ENCODE measurements around the gene ERI3.

DNA sequence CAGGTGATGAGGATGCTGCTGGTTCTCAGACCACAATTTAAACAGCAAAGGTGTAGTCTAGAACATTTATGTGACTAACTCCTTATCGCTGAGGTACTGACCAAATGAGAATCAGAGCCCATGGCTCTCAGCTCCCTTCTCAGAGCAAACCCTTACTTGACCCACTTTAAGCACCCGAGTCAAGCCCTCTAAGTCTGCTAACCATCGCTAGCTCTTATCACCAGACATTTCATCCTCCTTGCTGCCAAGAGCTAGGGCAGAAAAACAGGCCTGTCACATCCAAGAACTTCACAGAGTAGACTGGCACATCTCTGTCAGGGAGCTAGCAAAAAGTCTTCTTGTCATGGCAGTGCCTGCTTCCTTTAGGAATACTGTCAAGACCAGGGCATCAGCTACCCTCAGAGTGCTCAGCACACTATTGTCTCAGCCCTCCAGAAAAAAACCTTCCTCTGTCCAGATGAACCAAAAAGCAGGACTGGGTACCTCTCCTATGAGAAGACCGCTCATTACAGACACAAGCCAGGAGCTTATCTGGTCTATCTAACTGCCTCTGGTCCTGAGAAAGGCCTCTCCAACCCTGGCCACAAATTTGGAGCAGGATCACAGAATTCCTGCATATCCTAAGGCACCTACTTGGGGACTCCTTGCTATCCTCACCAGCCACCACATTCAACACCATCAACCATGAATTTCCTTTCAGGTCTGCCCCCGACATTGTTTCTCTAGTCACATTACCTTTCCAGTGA, 26.2 kb downstream of the ERI3 start:
- no peak for TF ChIP-seq POLR2A (IDR thresholded peaks at IDR 0.05)
- TF ChIP-seq, protein P1, sequence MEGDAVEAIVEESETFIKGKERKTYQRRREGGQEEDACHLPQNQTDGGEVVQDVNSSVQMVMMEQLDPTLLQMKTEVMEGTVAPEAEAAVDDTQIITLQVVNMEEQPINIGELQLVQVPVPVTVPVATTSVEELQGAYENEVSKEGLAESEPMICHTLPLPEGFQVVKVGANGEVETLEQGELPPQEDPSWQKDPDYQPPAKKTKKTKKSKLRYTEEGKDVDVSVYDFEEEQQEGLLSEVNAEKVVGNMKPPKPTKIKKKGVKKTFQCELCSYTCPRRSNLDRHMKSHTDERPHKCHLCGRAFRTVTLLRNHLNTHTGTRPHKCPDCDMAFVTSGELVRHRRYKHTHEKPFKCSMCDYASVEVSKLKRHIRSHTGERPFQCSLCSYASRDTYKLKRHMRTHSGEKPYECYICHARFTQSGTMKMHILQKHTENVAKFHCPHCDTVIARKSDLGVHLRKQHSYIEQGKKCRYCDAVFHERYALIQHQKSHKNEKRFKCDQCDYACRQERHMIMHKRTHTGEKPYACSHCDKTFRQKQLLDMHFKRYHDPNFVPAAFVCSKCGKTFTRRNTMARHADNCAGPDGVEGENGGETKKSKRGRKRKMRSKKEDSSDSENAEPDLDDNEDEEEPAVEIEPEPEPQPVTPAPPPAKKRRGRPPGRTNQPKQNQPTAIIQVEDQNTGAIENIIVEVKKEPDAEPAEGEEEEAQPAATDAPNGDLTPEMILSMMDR (IDR thresholded peaks at IDR 0.05), result no peak
